ENCODE data around the gene LRIG1.

The LRIG1 gene

DNA sequence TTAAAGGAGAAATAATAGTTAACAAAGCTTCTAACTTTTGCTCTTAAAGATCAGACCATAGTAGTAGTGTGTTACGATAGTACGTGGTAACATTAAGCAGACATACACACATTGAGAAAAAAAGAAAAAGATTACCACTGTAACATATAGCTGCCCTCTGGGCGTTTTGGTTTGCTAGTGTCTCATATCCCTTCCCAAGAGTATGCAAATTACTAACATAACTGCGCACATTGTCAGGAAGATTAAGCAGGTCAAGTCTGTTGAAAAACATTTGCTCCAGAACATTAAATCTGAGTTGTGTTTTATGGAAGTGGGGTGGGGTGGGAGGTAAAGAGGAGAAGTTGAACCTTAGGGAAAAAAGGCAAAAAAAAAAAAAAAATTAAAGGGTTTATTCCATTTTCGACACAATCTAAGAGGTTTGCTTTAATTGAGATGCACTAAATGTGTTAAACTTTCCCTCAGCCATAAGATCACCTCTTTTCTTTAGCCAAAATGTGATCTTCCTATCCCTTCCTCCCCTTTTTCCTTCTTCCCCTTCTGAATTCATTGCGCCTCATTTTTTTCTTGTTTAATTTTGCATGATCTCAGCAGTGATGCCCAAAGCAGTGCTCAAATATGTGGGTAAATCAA, 1.5 kb upstream of the LRIG1 start:
- DNase-seq, result no peak

GRCh38 chr3:66501483-66502244, 842 bp upstream of the LRIG1 start:
- no peak for DNase-seq

GRCh38 chr3:66499881-66500575, 794 bp downstream of the LRIG1 start:
- DNase-seq, result no peak

DNA sequence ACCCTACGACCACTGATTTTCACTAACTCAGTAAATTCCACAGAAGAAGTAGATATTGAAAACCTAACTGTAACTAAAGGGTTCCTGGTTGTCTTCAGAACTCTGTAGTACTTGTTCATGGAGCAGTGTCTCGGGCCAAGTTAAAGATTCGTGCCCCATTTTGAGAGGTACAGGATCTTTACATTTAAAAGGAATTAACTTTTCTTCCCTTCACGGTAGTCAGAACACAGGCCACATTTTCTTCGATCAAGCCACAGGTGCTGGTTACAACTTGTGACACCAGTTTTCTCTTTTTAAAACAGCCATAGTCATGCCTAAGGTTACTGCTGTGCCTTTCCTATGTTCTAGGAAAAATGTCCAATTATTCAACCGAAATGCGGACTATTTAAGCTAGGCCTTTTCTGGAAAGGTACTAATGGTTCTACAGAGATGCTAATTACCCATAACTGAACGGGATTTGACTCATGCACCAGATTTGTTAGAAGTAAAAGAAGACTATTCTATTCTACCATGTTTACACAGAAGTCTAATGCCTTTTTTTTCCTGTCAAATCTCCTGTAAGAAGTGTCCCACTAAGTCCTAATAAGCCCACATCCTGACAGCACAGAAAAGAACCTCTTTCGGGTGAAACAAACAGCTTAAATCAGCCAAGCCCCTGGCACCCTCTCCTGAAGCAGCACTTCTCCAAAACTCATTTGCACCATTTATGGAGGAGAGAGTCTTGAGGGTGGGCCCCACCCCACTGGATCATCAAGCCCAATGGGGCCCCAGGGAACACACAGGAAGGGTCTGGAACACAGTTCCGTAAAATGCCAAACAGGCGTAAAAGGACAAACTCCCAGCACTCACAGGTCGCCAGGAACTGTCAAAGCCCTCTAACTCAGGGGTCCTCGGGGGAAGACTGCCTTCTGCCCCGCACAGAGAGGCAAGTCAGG, 1.9 kb downstream of the LRIG1 start:
- no peak for DNase-seq

DNA sequence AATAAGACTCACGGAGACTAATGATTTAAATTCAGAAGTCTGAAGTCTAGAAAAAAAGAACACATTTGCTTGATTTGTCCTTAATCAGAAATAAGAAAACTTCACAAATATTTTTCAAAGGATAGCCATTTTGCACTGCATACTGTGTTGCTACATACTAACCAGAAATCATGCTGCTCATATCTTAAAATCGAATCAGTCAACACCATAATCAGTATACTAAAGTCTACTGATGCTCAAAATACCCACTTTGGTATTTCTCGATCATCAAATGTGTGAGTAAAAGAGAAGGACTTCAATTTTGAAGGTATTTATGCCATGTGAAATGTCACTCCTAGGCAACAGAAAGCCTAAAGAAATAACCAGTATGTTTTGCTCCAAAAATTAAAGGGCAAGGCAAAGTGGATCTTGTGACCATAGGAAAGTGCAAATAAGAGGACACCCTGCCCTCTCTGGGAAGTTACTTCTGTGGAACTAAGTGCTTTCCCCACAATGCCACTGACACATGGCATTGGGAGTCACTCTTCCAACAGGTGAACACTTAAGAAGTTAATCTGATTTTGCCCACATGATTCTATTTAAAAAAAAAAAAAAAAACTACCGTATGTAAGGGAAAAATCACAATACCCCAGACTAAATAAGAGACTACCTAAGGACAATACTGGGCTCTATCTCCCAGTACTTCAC, 2.7 kb downstream of the LRIG1 start:
- no peak for DNase-seq

DNA sequence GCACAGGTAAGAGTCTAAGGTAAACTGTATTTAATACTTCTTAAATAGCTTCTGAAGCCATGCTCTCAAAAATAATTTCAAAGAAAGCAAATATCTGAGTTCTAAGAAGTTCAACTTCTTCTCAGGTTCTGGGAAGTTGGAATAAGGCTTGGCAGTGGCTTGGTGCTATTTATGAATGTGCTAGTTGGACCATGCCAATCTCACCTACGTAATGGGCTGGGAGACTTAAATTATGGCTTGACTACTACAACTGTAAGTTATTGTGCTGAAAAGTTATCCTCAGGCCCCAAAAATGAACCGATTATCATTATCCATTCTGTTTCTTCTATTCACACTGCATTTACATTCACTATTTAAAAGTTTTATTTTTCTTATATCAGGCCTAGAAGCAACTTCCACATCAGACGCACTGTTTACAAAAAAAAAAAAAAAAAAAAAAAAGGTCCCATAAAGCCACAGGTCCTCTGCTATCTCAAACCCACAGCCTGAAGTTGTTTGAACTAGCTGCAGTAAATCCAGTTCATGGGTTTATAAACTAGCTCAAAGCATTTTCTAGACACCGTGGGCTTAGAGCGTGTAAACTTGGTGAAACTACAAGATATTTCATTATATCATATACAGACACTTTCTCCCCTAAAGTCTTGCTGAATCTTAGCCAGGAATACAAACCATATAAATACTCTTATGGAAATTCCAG, 3.4 kb downstream of the LRIG1 start:
- DNase-seq, result no peak

DNA sequence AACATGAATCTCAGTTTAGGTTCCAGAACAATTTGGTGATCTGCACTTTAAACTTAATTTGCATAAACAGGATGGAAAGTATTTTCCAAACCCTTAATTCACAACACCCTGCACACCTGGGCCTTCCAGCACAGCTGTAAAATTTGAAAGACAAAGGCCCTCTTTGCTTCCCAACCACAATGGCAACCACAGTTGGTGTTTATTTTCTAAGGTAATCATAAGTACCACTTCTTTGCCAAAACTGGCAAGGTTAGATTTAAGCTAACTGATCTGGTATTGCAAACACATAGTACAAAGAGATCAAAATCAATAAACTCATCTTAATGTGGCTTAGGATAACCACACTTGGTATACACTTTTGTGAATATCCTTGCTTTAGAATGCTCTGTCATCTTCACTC, 4.1 kb downstream of the LRIG1 start:
- DNase-seq, result no peak

DNA sequence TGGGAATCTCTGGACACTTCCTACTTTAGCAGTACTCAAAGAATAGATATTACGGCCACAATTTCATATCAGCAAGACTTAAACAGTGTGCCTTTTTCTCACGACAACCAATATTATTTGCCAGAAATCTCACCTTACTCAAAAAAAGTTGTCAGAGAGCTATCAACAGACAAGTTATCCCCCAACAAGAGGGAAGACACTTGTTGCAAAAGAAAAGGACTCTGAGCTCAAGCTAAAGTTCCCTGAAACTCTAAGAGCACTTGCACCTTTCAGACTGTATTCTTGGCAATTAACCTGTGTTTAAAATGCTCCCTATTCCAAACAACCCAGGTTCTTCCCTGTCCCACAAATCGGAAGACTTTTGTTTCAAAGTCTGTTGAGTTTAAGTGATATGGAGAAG, 4.5 kb downstream of the LRIG1 start:
- no peak for DNase-seq

GRCh38 chr3:66495668-66496045, 5.2 kb downstream of the LRIG1 start:
- DNase-seq, result no peak

GRCh38 chr3:66494959-66495667, 5.7 kb downstream of the LRIG1 start:
- DNase-seq, result no peak

DNA sequence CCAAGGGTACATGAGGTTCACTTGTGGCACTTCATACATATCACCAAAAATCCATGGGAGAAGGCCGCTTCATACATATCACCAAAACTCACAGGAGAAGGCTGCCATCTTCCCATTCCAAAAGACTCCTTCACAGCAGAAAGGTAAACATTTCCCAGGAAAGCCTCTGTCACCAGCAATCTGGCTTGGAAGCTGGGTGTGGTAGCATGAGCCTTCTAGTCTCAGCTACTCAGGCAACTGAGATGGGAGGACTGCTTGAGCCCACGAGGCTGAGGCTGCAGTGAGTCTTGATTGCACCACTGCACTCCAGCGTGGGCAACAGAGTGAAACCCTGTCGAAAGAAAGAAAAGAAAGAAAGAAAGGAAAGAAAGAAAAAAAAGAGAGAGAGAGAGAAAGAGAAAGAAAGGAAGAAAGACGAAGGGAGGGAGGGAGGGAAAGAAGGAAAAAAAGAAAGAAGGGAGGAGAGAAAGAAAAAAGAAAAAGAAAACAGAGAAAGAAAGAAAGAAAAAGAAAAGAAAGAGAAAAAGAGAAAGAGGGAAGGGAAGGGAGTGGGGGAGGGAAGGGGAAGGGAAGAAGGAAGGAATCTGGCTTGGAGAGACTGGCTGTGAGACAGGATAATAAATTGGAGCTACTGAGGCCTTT, 7.2 kb downstream of the LRIG1 start:
- no peak for DNase-seq

GRCh38 chr3:66492672-66493071, 8.2 kb downstream of the LRIG1 start:
- no peak for DNase-seq

- DNase-seq, result no peak
Measured at GRCh38 chr3:66492071-66492470, 8.8 kb downstream of the LRIG1 start.

DNA sequence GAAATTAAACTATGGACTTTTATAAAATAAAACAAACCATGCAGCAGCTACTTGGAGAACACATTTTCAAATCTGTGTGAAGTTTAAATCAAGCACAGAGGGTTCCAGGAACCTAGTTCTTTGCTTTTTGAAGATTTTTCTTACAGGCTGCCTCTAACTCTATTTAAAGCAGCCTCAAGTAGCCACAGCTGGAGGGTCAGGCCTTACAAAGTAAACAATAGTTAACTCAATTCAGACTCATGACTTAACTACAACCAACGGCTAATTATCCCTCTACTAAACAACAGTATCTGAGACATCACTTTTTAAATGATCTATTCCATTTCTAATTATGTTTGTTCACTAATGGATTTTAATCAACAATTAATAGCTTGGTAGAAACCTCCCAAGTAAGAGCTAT, 9.8 kb downstream of the LRIG1 start:
- no peak for DNase-seq

GRCh38 chr3:66490214-66490613, 10.6 kb downstream of the LRIG1 start:
- DNase-seq, result no peak

DNA sequence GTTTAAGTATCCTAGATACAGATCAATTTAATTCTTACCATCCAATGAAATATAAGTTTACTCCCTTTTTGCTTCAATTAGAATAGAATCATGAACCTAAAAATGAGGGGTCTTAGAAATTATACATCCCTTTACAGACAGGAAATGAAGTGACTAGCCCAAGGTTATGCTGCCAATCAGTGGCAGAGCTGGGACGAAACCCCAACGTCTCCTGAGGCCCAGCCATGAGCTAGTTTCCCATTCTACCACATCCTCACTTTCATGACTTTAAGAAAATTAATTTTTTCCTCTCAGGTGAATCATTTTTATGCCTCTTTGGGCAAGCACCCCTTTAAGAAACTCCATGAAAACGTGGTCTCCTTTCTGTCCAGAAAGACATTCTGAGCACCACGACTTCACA, 11.2 kb downstream of the LRIG1 start:
- no peak for DNase-seq

DNA sequence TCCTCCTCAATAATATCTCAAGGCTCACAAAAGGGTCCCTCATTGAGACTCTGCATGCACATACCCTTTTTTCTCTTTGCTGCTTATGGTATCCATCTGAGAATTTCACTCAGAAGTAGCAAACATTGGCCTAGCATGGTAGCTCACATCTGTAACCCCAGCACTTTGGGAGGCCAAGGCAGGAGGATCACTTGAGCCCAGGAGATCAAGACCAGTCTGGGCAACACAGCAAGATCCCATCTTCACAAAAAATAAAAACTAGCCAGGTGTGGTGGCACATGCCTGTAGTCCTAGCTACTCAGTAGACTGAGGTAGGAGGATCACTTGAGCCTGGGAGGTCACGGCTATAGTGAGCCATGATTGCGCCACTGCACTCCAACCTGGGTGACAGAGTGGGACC, 11.7 kb downstream of the LRIG1 start:
- DNase-seq, result no peak

DNA sequence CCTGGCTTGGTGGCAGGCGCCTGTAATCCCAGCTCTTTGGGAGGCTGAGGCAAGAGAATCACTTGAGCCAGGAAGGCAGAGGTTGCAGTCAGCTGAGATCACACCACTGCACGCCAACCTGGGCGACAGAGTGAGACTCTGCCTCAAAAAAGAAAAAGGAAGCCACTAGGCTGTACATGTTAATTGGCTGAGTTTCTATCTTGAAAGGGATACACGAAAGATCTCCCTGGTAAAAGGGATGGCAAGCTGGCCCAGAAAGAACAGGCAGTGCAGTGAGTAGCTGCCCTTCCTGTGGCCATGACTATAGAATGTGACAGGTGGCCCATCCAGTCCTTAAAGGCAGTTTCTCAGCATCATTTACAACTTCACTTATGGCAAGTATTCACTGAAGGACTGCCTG, 12.3 kb downstream of the LRIG1 start:
- DNase-seq, result no peak

- no peak for DNase-seq
Measured at GRCh38 chr3:66487465-66487864, 13.4 kb downstream of the LRIG1 start.

- DNase-seq, result no peak
Measured at GRCh38 chr3:66486646-66487045, 14.2 kb downstream of the LRIG1 start.

DNA sequence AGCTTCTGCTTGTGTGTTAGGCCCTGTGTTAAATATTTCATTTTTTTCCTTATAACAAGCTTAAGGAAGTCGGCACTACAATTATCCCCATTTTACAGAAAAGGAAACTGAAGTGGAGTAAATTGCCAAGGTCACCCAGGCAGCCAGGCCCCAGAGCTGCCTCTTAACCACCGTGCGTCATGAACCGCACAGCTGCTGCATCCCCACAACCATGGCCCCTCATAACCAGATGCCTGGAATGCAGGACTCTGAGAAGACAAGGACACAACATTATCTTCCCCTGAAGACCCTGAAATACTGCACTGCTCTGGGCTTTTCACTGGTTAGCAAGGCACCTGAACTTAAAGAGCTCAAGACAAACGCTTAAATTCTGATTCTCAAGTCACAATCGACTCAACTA, 14.6 kb downstream of the LRIG1 start:
- DNase-seq, result no peak

Data from CD4-positive, alpha-beta T cell treated with Interferon gamma for 1 hour (primary cell).